OCI-LY1 (cell line): ENCODE data around the gene FARS2.

Source experiments
- H2AFZ ChIP-seq: fragments of 200-600 bp; sonication (generic), shearing (Covaris generic); 2 replicates; pipeline ENCODE4 v1.6.0; 2014; ENCODE audit warnings: antibody characterized with exemption, mild to moderate bottlenecking, low read length
- H3F3A ChIP-seq: fragments of 200-600 bp; sonication (generic), shearing (Covaris generic); 2 replicates; pipeline ENCODE4 v1.6.0; 2014; ENCODE audit warnings: mild to moderate bottlenecking, antibody characterized with exemption, low read length, moderate library complexity; ENCODE audit not compliant: insufficient read depth
- H3K27ac ChIP-seq: fragments of 200-600 bp; sonication (generic); 2 replicates; pipeline ENCODE4 v1.5.1; 2014; ENCODE audit warnings: low read length, mixed run types, mild to moderate bottlenecking, low read depth; ENCODE audit not compliant: poor library complexity, severe bottlenecking
- H3K27me3 ChIP-seq: fragments of 200-600 bp; sonication (generic); 2 replicates; pipeline ENCODE4 v1.6.0; 2014; ENCODE audit warnings: antibody characterized with exemption, mild to moderate bottlenecking, low read length, moderate library complexity; ENCODE audit not compliant: insufficient read depth
- H3K36me3 ChIP-seq: fragments of 200-600 bp; sonication (generic); 2 replicates; pipeline ENCODE4 v1.6.1; 2014; ENCODE audit warnings: mild to moderate bottlenecking, antibody characterized with exemption, low read length, moderate library complexity, mixed read lengths; ENCODE audit not compliant: insufficient read depth
- H3K4me1 ChIP-seq: fragments of 200-600 bp; sonication (generic); 2 replicates; pipeline ENCODE4 v1.5.1; 2014; ENCODE audit warnings: mild to moderate bottlenecking, low read length, moderate library complexity; ENCODE audit not compliant: insufficient read depth, severe bottlenecking
- H3K4me2 ChIP-seq: fragments of 200-600 bp; sonication (generic), shearing (Covaris generic); 2 replicates; pipeline ENCODE4 v1.6.1; 2014; ENCODE audit warnings: low read length
- H3K4me3 ChIP-seq: fragments of 200-600 bp; sonication (generic); 2 replicates; pipeline ENCODE4 v1.5.1; 2014; ENCODE audit warnings: low read length, low read depth, mild to moderate bottlenecking, mixed read lengths; ENCODE audit not compliant: poor library complexity, severe bottlenecking
- H3K79me2 ChIP-seq: fragments of 200-600 bp; shearing (Covaris generic); 2 replicates; pipeline ENCODE4 v1.6.1; 2016; ENCODE audit warnings: mixed run types, low read length, mixed read lengths; ENCODE audit not compliant: insufficient read depth
- H3K9ac ChIP-seq: fragments of 200-600 bp; sonication (generic), shearing (Covaris generic); 2 replicates; pipeline ENCODE4 v1.6.1; 2014; ENCODE audit warnings: mild to moderate bottlenecking, low read length, mixed read lengths
- H3K9me2 ChIP-seq: fragments of 200-600 bp; sonication (generic), shearing (Covaris generic); 2 replicates; pipeline ENCODE4 v1.6.1; 2014; ENCODE audit warnings: low read depth, mild to moderate bottlenecking, low read length, mixed read lengths
- H3K9me3 ChIP-seq: fragments of 200-600 bp; shearing (Covaris generic); 2 replicates; pipeline ENCODE4 v1.6.1; 2014; ENCODE audit warnings: low read length, mixed read lengths
- H4K20me1 ChIP-seq: fragments of 200-600 bp; sonication (generic), shearing (Covaris generic); 2 replicates; pipeline ENCODE4 v1.6.0; 2016; ENCODE audit warnings: mild to moderate bottlenecking, low read length; ENCODE audit not compliant: insufficient read depth
- EZH2 ChIP-seq: fragments of 200-600 bp; sonication (generic), shearing (Covaris generic); IDR thresholded peaks from 2 replicates; pipeline ENCODE4 v1.8.0; 2017; ENCODE audit warnings: borderline replicate concordance, mixed run types, mild to moderate bottlenecking, antibody characterized with exemption, low read length, moderate library complexity, mixed read lengths
- TF ChIP-seq, protein P1 (sequence below): fragments of 200-600 bp; sonication (generic), shearing (Covaris generic); IDR thresholded peaks from 2 replicates; pipeline ENCODE4 v1.5.1; 2017; ENCODE audit warnings: mild to moderate bottlenecking, antibody characterized with exemption, low read length, moderate library complexity, mixed read lengths

FARS2 gene

DNA sequence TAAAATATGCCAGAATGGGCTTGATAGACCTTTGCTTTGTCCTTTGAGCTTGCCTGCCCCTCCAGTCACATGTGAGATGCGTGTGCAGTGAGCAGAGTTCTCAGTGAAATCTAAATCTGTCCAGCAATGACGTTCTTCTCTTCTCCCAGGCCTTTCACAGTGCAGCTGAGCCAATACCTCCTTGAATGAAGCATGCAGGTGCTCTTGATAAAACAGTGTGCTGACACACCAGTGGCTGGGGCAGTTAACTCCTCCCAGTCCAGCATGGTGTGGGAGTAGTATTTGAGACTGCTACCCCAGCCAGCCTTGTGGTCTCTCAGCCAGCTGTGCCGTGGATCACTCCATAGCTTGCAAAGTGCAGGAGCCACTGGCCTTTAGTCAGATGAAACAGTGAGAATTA, 240.5 kb downstream of the FARS2 start:
- Histone ChIP-seq H3K36me3 (no peaks in the 10 kb centered on the region), H3K27ac (peak overlapping the region; percentile 51), H3K4me2 (no peak overlapping the region), H3K4me3 (no peak overlapping the region), H3F3A (peaks cover 13% of the 10 kb centered on the region), H3K9me3 (no peaks in the 10 kb centered on the region), H3K9me2 (no peaks in the 10 kb centered on the region), H3K4me1 (peaks cover 68% of the 10 kb centered on the region), H2AFZ (no peak overlapping the region), H4K20me1 (no peaks in the 10 kb centered on the region), H3K27me3 (no peaks in the 10 kb centered on the region), H3K9ac (no peak overlapping the region), H3K79me2 (no peaks in the 10 kb centered on the region)
- no peak for TF ChIP-seq EZH2
- TF ChIP-seq, protein P1, sequence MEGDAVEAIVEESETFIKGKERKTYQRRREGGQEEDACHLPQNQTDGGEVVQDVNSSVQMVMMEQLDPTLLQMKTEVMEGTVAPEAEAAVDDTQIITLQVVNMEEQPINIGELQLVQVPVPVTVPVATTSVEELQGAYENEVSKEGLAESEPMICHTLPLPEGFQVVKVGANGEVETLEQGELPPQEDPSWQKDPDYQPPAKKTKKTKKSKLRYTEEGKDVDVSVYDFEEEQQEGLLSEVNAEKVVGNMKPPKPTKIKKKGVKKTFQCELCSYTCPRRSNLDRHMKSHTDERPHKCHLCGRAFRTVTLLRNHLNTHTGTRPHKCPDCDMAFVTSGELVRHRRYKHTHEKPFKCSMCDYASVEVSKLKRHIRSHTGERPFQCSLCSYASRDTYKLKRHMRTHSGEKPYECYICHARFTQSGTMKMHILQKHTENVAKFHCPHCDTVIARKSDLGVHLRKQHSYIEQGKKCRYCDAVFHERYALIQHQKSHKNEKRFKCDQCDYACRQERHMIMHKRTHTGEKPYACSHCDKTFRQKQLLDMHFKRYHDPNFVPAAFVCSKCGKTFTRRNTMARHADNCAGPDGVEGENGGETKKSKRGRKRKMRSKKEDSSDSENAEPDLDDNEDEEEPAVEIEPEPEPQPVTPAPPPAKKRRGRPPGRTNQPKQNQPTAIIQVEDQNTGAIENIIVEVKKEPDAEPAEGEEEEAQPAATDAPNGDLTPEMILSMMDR, result no peak

DNA sequence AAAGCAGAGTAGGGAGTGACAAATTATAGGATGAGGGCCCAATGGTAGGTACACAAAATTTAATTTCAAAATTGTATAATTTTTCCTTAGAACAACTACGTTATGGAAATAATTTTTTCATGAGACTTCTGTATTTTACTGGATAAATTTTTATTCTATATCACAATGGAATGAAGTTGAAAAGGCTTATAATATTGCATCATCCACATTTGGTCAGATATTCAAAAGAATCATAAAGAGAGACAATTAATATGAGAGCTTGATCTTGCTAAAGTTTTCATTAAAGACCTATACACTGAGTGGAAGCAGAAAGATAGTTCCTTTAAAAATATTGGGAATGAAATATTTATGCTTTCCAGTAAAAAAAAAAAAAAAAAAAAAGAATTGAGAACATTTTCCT, 242.8 kb downstream of the FARS2 start:
- no peaks in the 10 kb centered on the region for H3K27me3 ChIP-seq
- H3K4me2 ChIP-seq, result no peak overlapping the region
- H3K9me2 ChIP-seq, result no peaks in the 10 kb centered on the region
- H3K27ac ChIP-seq, result peak overlapping the region; percentile 99
- H3F3A ChIP-seq, result peaks cover 15% of the 10 kb centered on the region
- H3K4me3 ChIP-seq, result no peak overlapping the region
- TF ChIP-seq EZH2, result no peak
- no peak overlapping the region for H2AFZ ChIP-seq
- H3K36me3 ChIP-seq, result no peaks in the 10 kb centered on the region
- no peaks in the 10 kb centered on the region for H3K79me2 ChIP-seq
- no peaks in the 10 kb centered on the region for H3K9me3 ChIP-seq
- H4K20me1 ChIP-seq, result no peaks in the 10 kb centered on the region
- H3K9ac ChIP-seq, result no peak overlapping the region
- H3K4me1 ChIP-seq, result peaks cover 89% of the 10 kb centered on the region

DNA sequence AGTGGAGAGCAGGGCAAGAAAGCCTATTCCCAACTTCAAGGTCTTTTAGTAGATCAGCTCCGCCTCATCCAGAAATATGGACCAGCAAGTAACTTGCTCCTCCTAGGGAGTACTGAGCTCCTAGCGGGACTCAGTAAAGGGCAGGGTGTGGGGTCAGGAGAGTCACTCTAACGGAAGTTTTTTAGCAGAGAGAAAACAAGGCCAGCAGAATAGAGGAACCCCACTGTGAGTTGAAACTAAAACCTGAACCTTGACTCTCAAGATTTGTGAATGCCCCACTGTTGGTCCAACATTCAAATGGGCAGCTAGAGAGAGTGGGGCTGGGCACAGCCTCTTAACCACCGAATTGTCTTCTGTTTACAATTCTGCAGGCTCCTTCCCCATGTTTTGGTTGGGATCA, 244.8 kb downstream of the FARS2 start:
- Histone ChIP-seq H4K20me1 (no peaks in the 10 kb centered on the region), H3K27me3 (no peaks in the 10 kb centered on the region), H2AFZ (no peak overlapping the region), H3K27ac (peak overlapping the region; percentile 99), H3K36me3 (no peaks in the 10 kb centered on the region), H3K9me3 (no peaks in the 10 kb centered on the region), H3K9ac (peak overlapping the region; percentile 72), H3K4me2 (peak overlapping the region; percentile 79), H3K79me2 (no peaks in the 10 kb centered on the region), H3K4me1 (peaks cover 70% of the 10 kb centered on the region), H3K9me2 (no peaks in the 10 kb centered on the region), H3F3A (peaks cover 15% of the 10 kb centered on the region), H3K4me3 (peak overlapping the region; percentile 50)
- TF ChIP-seq, protein P1, result no peak
- TF ChIP-seq EZH2, result no peak

DNA sequence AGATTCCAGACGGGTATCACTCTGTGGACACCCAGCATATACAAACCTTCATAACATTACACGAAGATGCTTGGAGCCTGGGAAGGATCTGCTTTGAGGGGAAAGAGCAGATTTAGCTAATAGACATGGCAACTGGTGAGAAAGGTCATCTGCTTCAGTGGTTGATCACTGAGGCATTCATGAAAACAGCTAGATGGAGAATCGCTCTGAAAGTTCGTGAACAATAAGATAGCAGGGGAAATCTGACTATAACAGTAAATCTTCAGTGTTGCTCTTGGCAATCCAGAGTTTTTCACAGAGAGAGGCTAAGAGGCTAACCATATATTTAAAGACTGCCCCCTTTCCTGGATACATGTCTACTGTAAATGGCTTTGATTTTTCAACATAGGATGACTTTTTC, 245.3 kb downstream of the FARS2 start:
- no peak overlapping the region for H2AFZ ChIP-seq
- H3K9ac ChIP-seq, result peak overlapping the region; percentile 72
- no peaks in the 10 kb centered on the region for H3K27me3 ChIP-seq
- H3K79me2 ChIP-seq, result no peaks in the 10 kb centered on the region
- no peaks in the 10 kb centered on the region for H3K9me2 ChIP-seq
- TF ChIP-seq EZH2, result no peak
- TF ChIP-seq, protein P1, result no peak
- peak overlapping the region; percentile 79 for H3K4me2 ChIP-seq
- peak overlapping the region; percentile 99 for H3K27ac ChIP-seq
- no peaks in the 10 kb centered on the region for H3K36me3 ChIP-seq
- peaks cover 68% of the 10 kb centered on the region for H3K4me1 ChIP-seq
- H3K9me3 ChIP-seq, result no peaks in the 10 kb centered on the region
- H3F3A ChIP-seq, result peaks cover 15% of the 10 kb centered on the region
- H4K20me1 ChIP-seq, result no peaks in the 10 kb centered on the region
- H3K4me3 ChIP-seq, result peak overlapping the region; percentile 50
